K562 (cell line): Measurements from ENCODE around the gene GRIP1. TPM values are rescaled to one million over a fixed set of nuclear protein-coding genes. Genes with fewer than 3 reads are reported as not detected.

Experiments used
- ATAC-seq: fragments of 200-7000 bp; cut with Tn5 transposase; 3 replicates; pipeline ENCODE4 v1.9.1; 2020; ENCODE audit warnings: moderate library complexity
- BruUV-seq: library from RNA; stranded (reverse); fragments of 400-500 nt; replicated peaks from 2 replicates; lab custom pipeline; 2021; lab: Mats Ljungman, UMichigan
- CTCF ChIA-PET: fragments of 300-600 bp; formaldehyde crosslinking; extraction: SDS; loops from one replicate; lab custom pipeline; 2021; ENCODE audit warnings: low intra/inter-chr PET ratio; lab: Yijun Ruan, JAX
- POLR2A ChIA-PET: fragments of 300-600, 350-650 bp; sonication (Branson Sonifier 250); formaldehyde crosslinking; extraction: SDS; loops from one replicate; lab custom pipeline; 2021; ENCODE audit warnings: antibody characterized with exemption, inconsistent platforms; lab: Yijun Ruan, JAX
- DNase-seq, 4 experiments: peaks; one replicate each; pipeline versions ENCODE4 v3.0.0 to v3.0.0-alpha.2; 2011 to 2018; ENCODE audit warnings: low spot score in 3 of 4, mixed read lengths in 3 of 4; ENCODE audit errors: extremely low read depth in 1 of 4
- FAIRE-seq: peaks from 2 replicates; lab custom pipeline; 2011; peaks lifted over from hg19 to GRCh38; lab: Jason Lieb, UNC
- H2AFZ ChIP-seq: 2 replicates; pipeline ENCODE4 v1.6.0; 2011; ENCODE audit warnings: low read depth, low read length, control low read depth, inconsistent platforms
- H3K27ac ChIP-seq: fragments of 200-600 bp; 3 replicates; pipeline ENCODE4 v1.8.0; 2011; ENCODE audit warnings: low read depth, mild to moderate bottlenecking, control low read depth, inconsistent platforms, low read length, moderate library complexity, mixed read lengths; ENCODE audit errors: extremely low read depth
- H3K27me3 ChIP-seq, 2 experiments: fragments of 300-600 bp in 1 of 2; 2 replicates in 1 of 2; 3 replicates in 1 of 2; pipeline versions ENCODE4 v1.6.0 to v1.8.0; 2011; ENCODE audit warnings: inconsistent platforms in 2 of 2, low read length in 2 of 2, mild to moderate bottlenecking in 1 of 2, mixed read lengths in 1 of 2, moderate library complexity in 1 of 2; ENCODE audit not compliant: control insufficient read depth in 2 of 2, insufficient read depth in 2 of 2
- H3K36me3 ChIP-seq: fragments of 300-600 bp; 3 replicates; pipeline ENCODE4 v1.8.0; 2011; ENCODE audit warnings: mild to moderate bottlenecking, low read length, inconsistent platforms; ENCODE audit not compliant: control insufficient read depth, insufficient read depth
- H3K4me1 ChIP-seq, 2 experiments: fragments of 200-600 bp in 1 of 2; replicated peaks in 1 of 2; 2 replicates in 1 of 2; 3 replicates in 1 of 2; pipeline versions ENCODE4 v1.5.1 to v1.8.0; 2011; ENCODE audit warnings: inconsistent platforms in 2 of 2, low read length in 2 of 2, mild to moderate bottlenecking in 1 of 2, mixed read lengths in 1 of 2, moderate library complexity in 1 of 2; ENCODE audit not compliant: control insufficient read depth in 2 of 2, insufficient read depth in 2 of 2
- H3K4me2 ChIP-seq: 2 replicates; pipeline ENCODE4 v1.6.1; 2011; ENCODE audit warnings: low read length, control low read depth, inconsistent platforms, mixed read lengths; ENCODE audit not compliant: insufficient read depth
- H3K4me3 ChIP-seq: fragments of 200-600 bp; sonication (generic), shearing (Covaris generic); 2 replicates; pipeline ENCODE4 v1.5.1; 2016; ENCODE audit warnings: control low read depth, inconsistent platforms
- H3K79me2 ChIP-seq: fragments of 200-600 bp; 3 replicates; pipeline ENCODE4 v1.8.0; 2011; ENCODE audit warnings: low read length, inconsistent platforms; ENCODE audit not compliant: control insufficient read depth, insufficient read depth
- H3K9ac ChIP-seq, 2 experiments: 2 replicates each; pipeline versions ENCODE4 v1.6.0 to v1.6.1; 2011; ENCODE audit warnings: low read depth in 2 of 2, low read length in 2 of 2, control low read depth in 1 of 2, inconsistent platforms in 1 of 2, mild to moderate bottlenecking in 1 of 2, mixed read lengths in 1 of 2; ENCODE audit not compliant: insufficient read depth in 1 of 2
- H3K9me1 ChIP-seq: one replicate; pipeline ENCODE4 v1.6.0; 2011; ENCODE audit warnings: inconsistent platforms, mild to moderate bottlenecking, low read length, moderate library complexity; ENCODE audit not compliant: control insufficient read depth, insufficient read depth
- H3K9me3 ChIP-seq: replicated peaks from 2 replicates; pipeline ENCODE4 v1.5.1; 2011; ENCODE audit warnings: low read depth, low read length, inconsistent platforms; ENCODE audit not compliant: control insufficient read depth, insufficient read depth
- H4K20me1 ChIP-seq: replicated peaks from 2 replicates; pipeline ENCODE4 v1.6.1; 2011; ENCODE audit warnings: low read length, inconsistent platforms, mixed read lengths; ENCODE audit not compliant: control insufficient read depth, insufficient read depth
- FUS ChIP-seq: fragments of 200-400 bp; formaldehyde crosslinking; optimal IDR thresholded peaks from 2 replicates; pipeline ENCODE3; 2017; ENCODE audit warnings: low read depth, low read length
- RAD21 ChIP-seq, 2 experiments: fragments of 250-450 bp in 1 of 2; fragments of 450-650 bp in 1 of 2; sonication (Bioruptor Pico) in 1 of 2; formaldehyde crosslinking in 1 of 2; IDR thresholded peaks in 1 of 2; conservative IDR thresholded peaks in 1 of 2; 2 replicates each; pipeline versions ENCODE4 v1.4.0 to v1.8.0; 2020 to 2022; ENCODE audit warnings: mild to moderate bottlenecking in 2 of 2, moderate library complexity in 1 of 2
- RBFOX2 ChIP-seq: fragments of 200-400 bp; formaldehyde crosslinking; IDR thresholded peaks from 2 replicates; pipeline ENCODE4 v1.6.1; 2017; ENCODE audit warnings: low read depth, mild to moderate bottlenecking, low read length, moderate library complexity
- WGBS: fragments of 100-300 bp; shearing (Covaris generic); methylation state at CpG from one replicate; pipeline ENCODE4 v1.1.6; 2016; ENCODE audit warnings: low coverage, mixed read lengths; ENCODE audit not compliant: insufficient coverage; ENCODE audit errors: missing lambda C conversion rate; 5-methylcytosine and 5-hydroxymethylcytosine counted together
- in situ Hi-C: fragments of 300-500 bp; cut with MboI; formaldehyde crosslinking; loops from 4 replicates; pipeline ENCODE4 v1.15.0; 2018; ENCODE audit warnings: inconsistent platforms, mixed read lengths
- intact Hi-C: fragments of 100-400 bp; cut with micrococcal nuclease; formaldehyde crosslinking; loops from 2 replicates; pipeline ENCODE4 v1.14.2; 2022
- polyA plus RNA-seq, 8 experiments: library from polyadenylated mRNA; depleted of rRNA in 4 of 8; stranded (reverse) in 5 of 8; unstranded in 3 of 8; fragments of >200 nt; fragmentation: Nextera tagmentation in 2 of 8; fragmentation: Illumina TruSeq in 1 of 8; extraction: Ambion mirVana in 2 of 8; extraction: Trizol in 1 of 8; gene quantifications; 2 replicates each; pipeline versions ENCODE4 v1.2.1 to v1.2.3, GENCODE V29; 2011 to 2014; ENCODE audit warnings: inconsistent platforms in 1 of 8, missing spikeins in 1 of 8
- total RNA-seq, 7 experiments: library from RNA; depleted of rRNA in 6 of 7; stranded (reverse); fragments of >200 nt in 6 of 7; fragmentation: Illumina TruSeq in 2 of 7; extraction: Trizol in 2 of 7; gene quantifications; 2 replicates each; pipeline versions ENCODE4 v1.2.1 to v1.2.3, GENCODE V29; 2011 to 2021; ENCODE audit warnings: low replicate concordance in 1 of 7
- TF ChIP-seq, protein P1 (sequence below), 3 experiments: IDR thresholded peaks in 2 of 3; conservative IDR thresholded peaks in 1 of 3; 2 replicates each; pipeline ENCODE4 v1.5.1; 2011 to 2012; ENCODE audit warnings: low read length in 3 of 3, mild to moderate bottlenecking in 3 of 3, control low read depth in 2 of 3, improper control_type of control experiment in 1 of 3, inconsistent platforms in 1 of 3, low read depth in 1 of 3, mixed read lengths in 1 of 3, moderate library complexity in 1 of 3; ENCODE audit not compliant: insufficient read depth in 2 of 3

GRIP1 gene
- total and polyA plus RNA-seq, 9 of the 15 experiments (the other 6 are each of a cell fraction or from before 2014, with no cell fraction given) = 0.28 to 1.2 (median 0.45) TPM

GRCh38 chr12:66708704-66709456 is 30.0 kb upstream of the GRIP1 start:
- Histone ChIP-seq H3K9me1 (no peaks in the 10 kb centered on the region), H3K4me1 (no peaks in the 10 kb centered on the region), H3K27me3 (no peaks in the 10 kb centered on the region), H3K27ac (no peak overlapping the region), H3K4me3 (no peak overlapping the region), H3K4me2 (no peak overlapping the region), H3K79me2 (no peaks in the 10 kb centered on the region), H2AFZ (no peak overlapping the region), H3K9ac (no peak overlapping the region), H4K20me1 (no peaks in the 10 kb centered on the region), H3K36me3 (no peaks in the 10 kb centered on the region), H3K9me3 (no peaks in the 10 kb centered on the region)
- DNase-seq (no peak), FAIRE-seq (no peak), ATAC-seq (no peak)
- TF ChIP-seq RAD21 (CRISPR knock-in tag; conservative IDR thresholded peaks at IDR 0.05 in 1 of 2, IDR thresholded peaks at IDR 0.05 in 1 of 2) = peak in 1 of 2 experiments; percentile 13; a peak in 1 of 4 replicates
- TF ChIP-seq FUS = no peak
- TF ChIP-seq, protein P1, sequence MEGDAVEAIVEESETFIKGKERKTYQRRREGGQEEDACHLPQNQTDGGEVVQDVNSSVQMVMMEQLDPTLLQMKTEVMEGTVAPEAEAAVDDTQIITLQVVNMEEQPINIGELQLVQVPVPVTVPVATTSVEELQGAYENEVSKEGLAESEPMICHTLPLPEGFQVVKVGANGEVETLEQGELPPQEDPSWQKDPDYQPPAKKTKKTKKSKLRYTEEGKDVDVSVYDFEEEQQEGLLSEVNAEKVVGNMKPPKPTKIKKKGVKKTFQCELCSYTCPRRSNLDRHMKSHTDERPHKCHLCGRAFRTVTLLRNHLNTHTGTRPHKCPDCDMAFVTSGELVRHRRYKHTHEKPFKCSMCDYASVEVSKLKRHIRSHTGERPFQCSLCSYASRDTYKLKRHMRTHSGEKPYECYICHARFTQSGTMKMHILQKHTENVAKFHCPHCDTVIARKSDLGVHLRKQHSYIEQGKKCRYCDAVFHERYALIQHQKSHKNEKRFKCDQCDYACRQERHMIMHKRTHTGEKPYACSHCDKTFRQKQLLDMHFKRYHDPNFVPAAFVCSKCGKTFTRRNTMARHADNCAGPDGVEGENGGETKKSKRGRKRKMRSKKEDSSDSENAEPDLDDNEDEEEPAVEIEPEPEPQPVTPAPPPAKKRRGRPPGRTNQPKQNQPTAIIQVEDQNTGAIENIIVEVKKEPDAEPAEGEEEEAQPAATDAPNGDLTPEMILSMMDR (IDR thresholded peaks at IDR 0.05 in 2 of 3, conservative IDR thresholded peaks at IDR 0.05 in 1 of 3; ENCODE audit: insufficient read depth in 2 of 3, low read depth in 1 of 3, low read length in 3 of 3) = peak in 1 of 3 experiments; percentile 35; a peak in 2 of 6 replicates
- no peak for TF ChIP-seq RBFOX2
- in situ Hi-C loops = no loop called here
- BruUV-seq = no TSS peak
- 0% methylated on average over 3 of the region's 3 CpGs for WGBS
- ChIA-PET CTCF (no interaction called here), POLR2A (no interaction called here)
- intact Hi-C loops = no loop called here
